Stimulated activated CD8-positive, alpha-beta memory T cell treated with anti-CD3 and anti-CD28 coated beads, Interleukin-2, amount 100 ng/mL, for 48 hours (primary cell): ENCODE data around the gene GNG3.
"Not testable (repeated sequence)": the region's sequence is repeated elsewhere in the genome, so short reads cannot be mapped to it uniquely, and the experiment has no call there.

Experiments
- DNase-seq, 2 donors: peaks; one replicate each; pipeline ENCODE4 v3.0.0-alpha.2; 2020; ENCODE audit warnings: low read depth in 2 of 2

Gene GNG3

GRCh38 chr11:62716816-62717215 is 9.3 kb downstream of the GNG3 start:
- no peak for DNase-seq

GRCh38 chr11:62719302-62719978 is 12.0 kb downstream of the GNG3 start:
- DNase-seq: no peak

DNA sequence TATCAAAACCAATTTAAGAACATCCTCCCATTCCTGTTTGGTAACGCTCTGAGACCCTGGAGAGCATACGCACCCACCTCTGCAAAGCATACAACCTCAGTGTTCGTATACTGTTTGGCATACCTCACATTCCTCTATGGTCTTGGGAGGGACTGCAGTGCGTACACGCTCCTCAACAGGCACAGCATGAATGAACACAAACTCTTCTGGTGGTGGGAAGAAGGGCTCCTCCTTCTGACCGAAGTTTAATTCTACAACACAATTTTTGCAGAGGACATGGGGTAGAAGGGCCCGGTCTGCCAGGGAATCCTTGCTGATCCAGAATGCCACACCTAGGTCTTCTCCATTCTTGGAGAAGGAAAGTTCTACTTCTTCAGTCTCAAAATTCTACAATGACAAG is 14.5 kb downstream of the GNG3 start:
- DNase-seq: no peak

DNA sequence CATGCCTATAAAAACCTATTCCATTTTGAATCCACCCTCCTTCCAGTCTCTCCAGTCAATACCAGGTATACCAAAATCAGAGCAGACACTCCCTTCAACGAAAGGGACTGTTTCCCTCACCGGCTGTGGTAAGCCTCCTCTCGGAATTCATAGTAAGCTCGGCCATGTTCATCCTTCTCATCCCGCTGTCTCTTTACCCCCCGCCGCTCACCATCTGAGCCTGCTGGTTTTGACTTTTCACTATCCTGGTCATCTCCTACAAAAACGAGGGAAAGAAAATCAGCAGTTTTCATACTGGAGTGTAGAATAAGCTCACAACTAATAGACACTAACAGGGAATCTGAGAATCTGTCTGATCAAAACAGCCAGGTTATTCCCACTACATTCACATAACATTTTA is 16.7 kb downstream of the GNG3 start:
- no peak for DNase-seq

DNA sequence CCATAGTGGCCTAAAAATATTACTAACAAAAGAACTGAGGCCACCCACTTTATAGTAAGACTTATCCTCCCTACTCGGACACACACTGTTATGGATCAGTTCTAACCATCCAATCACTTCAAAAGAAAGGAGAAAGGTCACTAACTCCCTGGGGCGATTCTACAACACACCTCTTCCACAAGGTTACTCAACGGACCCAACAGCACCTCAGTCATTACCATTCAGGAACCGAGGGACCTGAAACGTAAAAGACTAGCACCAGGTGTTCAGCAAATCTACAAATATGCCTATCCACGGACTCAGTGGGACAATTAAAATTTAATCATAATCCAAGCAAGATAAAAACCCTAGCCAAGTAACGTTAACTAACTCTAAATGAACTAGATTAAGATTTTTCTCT is 18.2 kb downstream of the GNG3 start:
- no peak for DNase-seq

DNA sequence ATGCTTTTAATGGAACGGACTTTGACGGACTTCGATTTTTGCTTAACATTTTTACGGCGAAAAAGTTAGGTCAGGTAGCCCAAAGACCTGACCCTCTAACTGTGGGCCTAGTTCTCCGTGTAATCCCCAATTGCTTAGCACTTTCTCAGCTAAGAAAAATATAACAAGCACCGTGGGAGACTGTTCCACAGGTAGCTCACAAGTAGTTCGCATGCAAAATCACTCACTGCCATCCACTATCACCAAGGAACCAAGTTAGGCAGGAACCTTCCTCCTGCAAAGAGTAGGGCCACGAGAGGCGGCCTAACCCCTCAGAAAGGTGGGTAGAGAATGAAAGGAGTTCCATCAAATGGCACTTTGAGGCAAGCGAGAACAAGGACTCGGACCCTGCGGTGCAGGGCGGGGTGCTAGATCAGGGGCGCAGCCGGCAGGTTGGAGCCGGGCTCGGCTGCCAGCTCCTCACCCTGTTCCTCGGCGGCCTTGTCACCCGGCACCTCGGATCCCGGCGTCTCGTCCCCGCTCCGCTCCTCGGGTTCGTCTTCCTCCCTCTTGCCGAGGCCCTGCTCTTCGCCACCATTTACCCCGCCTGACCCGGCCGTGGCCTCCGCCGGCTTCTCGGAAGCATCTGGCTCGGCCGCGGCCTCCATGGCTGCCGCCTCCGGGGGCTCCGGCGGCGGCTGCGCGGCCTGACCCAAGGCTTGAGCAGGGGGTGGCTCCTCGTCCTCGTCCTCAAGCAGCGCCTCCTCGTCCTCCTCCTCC is 18.9 kb downstream of the GNG3 start:
- DNase-seq: no peak

DNA sequence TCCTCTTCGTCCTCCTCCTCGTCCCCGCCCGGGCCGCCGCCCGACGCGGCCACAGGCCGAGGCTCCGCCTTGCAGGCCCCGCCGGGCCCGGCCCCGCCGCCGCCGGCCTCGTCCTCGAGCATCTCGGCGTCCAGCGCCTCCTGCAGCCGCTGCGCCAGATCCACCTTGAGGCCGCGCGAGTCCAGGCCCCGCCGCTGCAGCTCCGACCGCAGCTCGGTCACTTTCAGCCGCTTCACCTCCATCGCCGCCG is 19.4 kb downstream of the GNG3 start:
- DNase-seq: peak in 1 of 2 donors; percentile 24

DNA sequence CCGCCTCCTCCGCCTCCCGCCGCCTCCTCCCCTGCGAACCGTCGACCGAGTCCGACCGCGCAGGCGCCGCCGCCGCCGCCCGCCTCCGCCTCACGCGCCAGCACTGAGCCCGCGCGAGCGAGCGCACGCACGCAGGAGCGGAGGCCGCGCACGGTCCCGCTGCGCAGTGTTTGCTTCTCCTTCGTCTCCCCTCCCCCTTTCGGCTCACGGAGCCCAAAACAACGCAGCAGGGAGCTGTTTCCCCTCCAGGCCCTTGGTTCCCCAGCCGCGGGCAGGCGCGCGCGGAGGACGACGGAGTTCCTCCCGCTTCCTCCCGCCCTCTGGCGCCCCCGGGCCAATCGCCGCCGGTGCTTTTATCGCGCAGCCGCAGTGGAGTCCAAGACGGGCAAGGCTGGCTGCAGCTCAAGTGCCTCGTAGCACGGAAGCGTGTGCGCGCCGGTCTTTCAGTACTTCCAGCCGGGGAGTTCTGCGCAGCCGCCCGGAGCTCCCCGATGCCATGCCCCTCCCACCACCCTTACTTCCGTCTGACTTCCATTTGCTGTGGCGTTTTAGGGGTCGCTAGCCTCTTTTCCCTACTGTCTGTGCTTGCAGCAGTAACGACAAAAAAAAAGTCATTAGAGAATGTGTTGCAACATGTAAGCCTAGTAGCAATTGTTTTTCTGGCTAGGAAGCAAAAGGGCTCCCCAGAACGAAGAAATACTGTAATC is 19.8 kb downstream of the GNG3 start, which contains the start of gene HNRNPUL2:
TSS of gene HNRNPUL2 (minus strand) at position 293 of the 707 bp plus-strand sequence. CDS start 301 bp downstream, outside the sequence.
- DNase-seq: peak; percentile 96 to 99

- DNase-seq: peak; percentile 60 to 73
Observed at GRCh38 chr11:62727872-62728170, 20.3 kb downstream of the GNG3 start.

DNA sequence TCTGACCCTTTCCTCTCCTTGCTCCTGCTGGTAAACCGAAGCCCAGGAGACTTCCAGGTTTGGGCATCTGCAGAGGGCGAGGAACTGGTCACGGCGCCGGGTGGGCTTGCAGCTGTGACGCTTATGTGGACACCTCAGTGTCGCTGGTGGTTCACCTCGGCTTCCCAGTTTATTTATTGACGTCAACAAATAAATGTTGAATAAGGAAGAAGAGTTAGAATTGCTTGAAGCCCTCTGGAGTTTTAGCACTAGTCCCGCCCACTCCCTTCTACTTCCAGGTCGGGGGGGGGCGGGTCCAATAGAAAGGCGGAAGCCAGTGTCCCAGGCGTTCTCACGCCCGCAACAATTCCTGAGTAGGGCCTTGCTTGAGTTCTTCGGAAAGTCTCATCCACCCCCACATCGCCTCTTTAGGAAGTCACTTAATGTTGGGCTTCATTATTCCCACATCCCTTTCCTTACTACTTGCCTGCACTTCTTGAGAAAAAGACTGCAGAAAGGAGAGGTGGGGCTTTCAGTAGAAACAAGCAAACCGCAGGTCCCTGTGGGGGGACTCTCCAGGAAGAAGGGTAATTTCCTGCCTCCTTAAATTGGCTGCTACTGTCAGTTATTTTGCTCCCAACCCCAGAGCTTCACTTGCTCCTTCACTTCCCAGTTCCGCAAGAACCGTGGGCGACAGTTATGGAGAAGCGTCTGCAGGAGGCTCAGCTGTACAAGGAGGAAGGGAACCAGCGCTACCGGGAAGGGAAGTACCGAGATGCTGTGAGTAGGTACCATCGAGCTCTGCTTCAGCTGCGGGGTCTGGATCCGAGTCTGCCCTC is 20.9 kb downstream of the GNG3 start, which contains the start of gene TTC9C:
TSS of gene TTC9C (plus strand) at position 316 of the 818 bp plus-strand sequence. CDS start at position 679, 363 bp downstream.
- DNase-seq: peak; percentile 72 to 77

DNA sequence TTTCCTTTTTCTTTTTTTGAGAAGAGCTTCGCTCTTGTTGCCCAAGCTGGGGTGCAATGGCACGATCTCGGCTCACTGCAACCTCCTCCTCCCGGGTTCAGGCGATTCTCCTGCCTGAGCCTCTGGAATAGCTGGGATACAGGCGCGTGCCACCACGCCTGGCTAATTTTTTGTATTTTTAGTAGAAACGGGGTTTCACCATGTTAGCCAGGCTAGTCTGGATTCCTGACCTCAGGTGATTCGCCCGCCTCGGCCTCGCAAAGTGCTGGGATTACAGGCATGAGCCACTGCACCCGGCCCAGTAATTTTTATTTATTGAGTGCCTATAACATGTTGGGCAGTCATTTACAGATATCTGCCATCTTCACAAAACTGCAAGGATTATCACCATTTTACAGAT is 22.6 kb downstream of the GNG3 start:
- not testable (repeated sequence) for DNase-seq

DNA sequence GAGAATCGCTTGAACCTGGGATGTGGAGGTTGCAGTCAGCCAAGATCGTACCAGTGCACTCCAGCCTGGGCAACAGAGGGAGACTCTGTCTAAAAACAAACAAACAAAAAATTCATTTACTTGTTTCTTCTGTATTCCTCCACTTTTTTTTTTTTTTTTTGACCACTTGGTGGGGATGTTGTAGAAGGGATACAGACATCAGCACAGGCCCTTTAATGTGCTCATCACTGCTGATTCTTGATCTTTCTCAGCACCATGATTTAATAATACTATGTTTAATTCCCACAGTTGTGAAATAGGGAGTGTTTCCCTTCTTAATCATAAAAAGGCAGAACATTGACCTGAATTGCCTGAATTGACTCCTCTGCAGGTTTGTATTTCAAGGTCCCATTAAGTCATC is 25.4 kb downstream of the GNG3 start:
- no peak for DNase-seq

- no peak for DNase-seq
Observed at GRCh38 chr11:62737196-62737595, 29.7 kb downstream of the GNG3 start.

DNA sequence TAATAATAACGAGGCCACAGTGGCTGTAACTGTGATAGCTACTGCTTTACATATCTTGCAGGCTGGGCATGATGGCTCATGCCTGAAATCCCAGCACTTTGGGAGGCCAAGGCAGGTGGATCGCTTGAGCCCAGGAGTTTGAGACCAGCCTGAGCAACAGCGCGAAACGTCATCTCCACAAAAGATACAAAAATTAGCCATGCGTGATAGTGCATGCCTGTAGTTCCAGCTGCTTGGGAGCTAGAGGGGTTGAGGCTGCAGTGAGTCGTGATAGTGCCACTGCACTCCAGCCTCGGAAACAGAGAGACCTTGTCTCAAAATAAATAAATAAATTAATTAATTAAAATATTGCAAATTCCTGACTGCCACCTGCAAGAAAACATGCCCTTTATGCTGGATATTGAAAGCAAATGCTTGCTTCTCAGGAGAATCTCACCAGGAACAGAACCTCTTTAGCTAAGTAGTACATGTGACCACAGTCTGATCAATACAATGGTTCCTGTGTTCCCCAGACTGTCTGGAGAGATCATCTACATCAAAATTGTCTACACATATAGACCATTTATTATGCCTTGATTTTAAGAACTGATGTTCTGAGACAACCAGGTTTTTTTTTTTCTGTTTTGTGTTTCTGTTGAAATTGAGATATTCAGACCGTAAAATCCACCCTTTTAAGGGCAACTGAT is 40.1 kb downstream of the GNG3 start:
- DNase-seq: no peak

DNA sequence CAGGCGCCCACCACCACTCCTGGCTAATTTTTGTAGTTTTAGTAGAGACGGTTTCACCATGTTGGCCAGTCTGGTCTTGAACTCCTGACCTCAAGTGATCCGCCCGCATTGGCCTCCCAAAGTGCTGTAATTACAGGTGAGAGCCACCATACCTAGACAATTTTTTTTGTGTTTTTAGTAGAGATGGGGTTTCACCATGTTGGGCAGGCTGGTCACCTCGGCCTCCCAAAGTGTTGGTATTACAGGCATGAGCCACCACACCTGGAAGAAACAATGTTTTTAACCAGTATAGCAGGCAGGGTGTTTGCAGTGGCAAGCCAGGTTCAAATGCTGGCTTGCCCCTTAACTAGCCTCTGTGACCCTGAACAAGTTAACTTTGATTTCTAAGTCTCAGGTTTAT is 42.5 kb downstream of the GNG3 start:
- not testable (repeated sequence) for DNase-seq

DNA sequence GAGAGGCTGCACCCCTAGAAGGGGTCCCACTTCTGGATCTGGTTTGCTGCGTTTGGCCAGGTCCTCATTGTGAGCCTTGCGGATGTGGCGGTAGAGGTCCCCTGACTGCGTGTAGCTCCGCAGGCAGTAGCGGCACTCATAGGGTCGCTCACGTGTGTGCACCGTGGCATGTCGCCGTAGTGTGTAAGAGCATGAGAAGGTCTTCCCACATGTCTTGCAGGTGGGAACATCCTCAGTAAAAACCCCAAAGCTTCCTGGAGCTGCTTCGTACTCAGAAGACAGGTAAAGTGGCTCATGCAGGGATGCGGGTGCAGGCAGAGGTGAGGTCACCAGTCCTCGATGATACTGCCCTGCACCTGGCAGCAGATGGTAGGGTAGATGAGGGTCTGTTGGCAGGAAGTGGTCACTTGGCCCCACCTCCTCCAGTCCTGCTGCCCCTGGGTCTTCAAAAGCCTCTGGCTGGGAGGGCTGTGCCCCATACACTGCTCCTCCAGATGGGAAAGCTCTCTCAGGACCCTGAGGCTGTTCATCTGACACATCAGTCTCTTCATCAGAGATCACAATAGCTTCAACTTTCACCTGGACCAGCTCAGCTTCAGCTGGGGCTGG is 44.8 kb downstream of the GNG3 start:
- DNase-seq: no peak

- DNase-seq: no peak
Observed at GRCh38 chr11:62752994-62753735, 45.7 kb downstream of the GNG3 start.

DNA sequence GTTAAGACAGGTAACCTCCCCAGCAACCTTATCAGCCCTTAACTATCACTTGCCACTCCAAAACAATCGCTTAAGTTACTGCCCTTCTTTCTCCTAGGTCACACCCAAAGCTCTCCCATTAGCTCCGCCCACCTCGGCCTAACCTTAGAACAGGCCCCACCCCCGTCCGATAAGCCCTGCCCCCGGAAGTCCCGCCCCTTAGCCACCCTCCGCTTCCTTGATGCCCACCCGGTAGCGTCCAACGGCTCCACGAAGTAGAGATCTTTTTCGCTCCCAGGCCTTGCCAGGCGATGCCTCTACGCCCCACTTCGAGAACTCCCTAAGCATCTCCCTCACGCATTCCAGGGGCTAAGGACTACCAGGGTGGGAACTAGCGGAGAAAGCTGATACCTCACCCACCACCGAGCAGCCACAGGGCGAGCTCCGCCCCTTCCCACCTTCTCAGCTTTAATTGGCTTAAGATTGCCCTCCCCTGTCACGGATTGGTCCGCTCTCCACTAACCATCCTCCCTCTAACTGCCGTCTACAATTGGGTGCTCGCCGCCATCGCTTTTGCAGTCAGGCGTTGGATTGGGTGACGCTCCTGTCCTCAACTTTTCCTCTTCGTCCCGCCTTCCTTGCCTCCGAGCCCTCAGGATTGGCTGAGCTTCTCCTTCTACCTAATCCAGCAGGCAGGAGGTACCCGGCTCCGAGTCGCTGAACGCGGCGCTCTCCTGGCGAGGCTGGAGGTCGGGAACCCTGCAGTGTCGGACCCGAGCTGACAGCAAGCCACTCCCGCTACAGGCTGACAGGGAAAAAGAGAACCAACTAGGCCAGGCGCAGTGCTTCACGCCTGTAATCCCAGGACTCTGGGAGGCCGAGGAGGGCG is 46.5 kb downstream of the GNG3 start, which contains the start of gene ZBTB3:
TSS of gene ZBTB3 (minus strand) at position 425 of the 868 bp plus-strand sequence. CDS start 496 bp downstream, outside the sequence.
- DNase-seq: peak; percentile 92 to 96

GRCh38 chr11:62755086-62755615 is 47.7 kb downstream of the GNG3 start:
- no peak for DNase-seq
